GM21526 (cell line): ENCODE results near the gene MAIP1.
A peak's percentile ranks its signal among the peaks of the same experiment; 100 is the strongest.

Source experiments
- ATAC-seq: cut with Tn5 transposase; IDR thresholded peaks from one replicate; pipeline ENCODE4 v1.9.1; 2021; ENCODE audit warnings: moderate library complexity; ENCODE audit not compliant: unreplicated experiment, low FRiP score

The MAIP1 gene

DNA sequence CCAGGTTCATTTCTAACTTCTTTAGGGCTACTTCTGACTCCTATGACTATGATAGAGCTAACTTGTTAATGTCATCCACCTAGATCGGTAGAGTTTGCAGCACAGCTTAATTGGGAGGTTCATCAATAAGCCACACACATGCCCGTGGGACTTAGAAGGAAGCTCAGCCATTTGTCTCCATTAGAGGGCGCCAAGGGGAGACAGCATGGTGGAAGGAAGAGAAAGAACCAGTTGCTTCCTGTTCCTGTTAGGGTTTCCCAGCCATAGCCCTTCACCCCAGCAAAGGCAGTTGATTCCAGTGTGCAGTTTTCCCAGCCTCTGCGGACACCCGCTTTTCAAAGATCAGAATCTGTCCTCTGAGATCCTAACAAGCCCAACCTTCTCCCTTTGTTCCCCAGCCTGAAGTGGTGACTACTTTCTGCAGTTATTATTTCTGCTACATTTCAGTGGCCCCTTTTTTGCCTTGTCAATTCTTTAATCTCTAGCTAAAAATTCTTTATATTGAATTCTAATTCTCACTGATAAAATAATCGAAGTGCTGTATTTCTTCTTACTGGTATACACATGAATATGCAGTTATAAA is 30.3 kb downstream of the MAIP1 start:
- ATAC-seq, result peak; percentile 90

DNA sequence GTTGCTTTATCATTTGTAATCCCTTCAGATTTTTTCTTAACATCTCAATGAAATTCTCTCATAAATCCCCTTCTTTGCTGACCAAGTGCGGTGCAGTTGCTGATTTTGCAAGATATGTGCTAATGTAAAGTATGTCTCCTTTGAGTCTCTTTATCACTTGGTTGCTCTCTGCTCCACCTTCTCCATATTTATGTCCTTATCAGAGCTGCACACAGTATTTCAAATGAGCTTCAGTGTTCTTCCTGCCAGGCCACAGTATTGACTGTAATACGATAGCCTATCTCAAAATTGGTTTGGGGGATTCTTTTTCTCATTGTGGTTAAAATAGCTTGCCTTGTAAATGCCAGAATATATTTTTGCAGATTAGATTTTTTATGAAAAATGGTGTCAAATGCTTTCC is 32.2 kb downstream of the MAIP1 start:
- ATAC-seq, result no peak

DNA sequence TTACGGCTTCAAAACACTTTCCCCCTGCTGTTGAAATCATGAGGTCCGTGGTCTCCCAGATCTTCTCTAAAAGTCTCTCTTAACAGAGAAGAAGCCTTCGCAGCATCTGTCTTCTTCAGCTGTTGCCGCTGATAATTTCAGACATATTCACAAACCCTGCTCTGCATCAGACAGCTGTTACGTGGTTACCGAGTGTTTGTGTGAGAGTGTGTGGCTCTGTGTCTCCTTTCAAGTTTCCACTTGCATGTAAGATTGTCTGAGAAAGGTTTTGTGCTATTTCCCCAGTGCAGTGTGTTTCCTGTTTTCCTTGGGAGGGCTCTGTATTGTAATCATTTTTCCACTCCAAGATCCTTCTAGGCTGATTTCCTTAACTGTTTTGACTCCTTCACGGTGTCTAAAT is 32.8 kb downstream of the MAIP1 start:
- ATAC-seq, result no peak

DNA sequence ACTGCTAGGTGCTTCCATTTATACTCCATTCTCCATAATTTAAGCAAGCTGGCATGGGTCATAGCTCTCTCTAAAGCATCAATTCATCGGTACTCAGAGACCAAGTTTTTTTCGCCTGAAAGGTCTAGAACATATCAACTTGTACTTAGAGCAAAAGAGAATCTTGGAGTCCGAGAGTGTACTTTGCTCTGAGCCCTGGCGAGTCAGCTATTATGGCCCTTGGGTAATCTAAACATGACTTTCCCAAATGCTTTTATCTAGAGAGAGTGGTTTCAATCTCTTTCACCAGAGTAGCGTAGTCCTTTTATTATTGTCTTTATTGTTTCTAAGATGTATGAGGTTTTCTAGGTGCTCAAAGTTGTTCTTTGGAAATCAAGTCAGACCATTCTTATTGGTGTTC is 34.4 kb downstream of the MAIP1 start:
- ATAC-seq, result no peak

GRCh38 chr2:199991691-199992090 is 36.3 kb downstream of the MAIP1 start:
- no peak for ATAC-seq

DNA sequence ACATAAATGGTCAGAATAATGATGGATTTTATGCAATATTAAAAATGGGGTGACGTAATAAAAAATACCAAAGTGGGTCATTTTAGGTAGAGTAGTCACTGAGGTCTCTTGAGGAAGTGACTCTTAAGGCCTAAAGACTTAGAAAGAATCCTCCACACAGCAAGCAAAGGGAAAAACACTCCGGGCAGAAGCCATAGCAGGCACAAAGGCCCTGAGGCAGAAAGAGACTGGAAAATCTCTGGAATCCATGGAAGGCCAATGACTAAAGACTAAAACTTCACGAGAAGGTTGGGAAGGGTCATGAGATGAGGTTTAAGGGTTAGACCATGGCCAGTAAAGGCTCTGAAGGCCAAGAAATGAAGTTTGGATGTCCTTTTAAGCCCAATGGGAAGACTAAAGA is 36.9 kb downstream of the MAIP1 start:
- ATAC-seq, result no peak

- ATAC-seq, result no peak
These were observed 39.0 kb downstream of the MAIP1 start for GRCh38 chr2:199994371-199994770.

DNA sequence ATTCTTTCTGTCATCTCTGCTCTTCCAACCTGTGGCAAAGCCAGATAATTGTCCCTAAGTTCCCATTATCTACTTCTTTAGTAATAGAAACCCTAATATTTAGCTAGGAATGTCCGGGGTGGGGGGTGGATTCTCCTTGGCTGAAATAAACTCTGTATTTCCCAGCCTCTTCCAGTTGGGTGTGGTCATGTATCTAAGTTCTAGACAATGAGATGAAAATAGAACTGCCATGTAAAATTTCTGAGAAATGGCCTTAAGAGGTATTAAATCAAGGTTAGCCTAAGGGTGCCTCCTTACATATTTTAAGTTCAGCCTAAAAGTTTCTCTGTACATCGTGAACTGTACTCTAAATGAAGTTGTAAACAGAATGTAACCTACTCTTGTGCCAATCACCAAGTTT is 39.5 kb downstream of the MAIP1 start:
- ATAC-seq, result no peak

- ATAC-seq, result no peak
These were observed 41.9 kb downstream of the MAIP1 start for GRCh38 chr2:199997296-199997695.

- ATAC-seq, result no peak
These were observed 43.8 kb downstream of the MAIP1 start for GRCh38 chr2:199999166-199999565.

GRCh38 chr2:200000444-200001163 is 45.2 kb downstream of the MAIP1 start:
- ATAC-seq, result no peak

GRCh38 chr2:200003444-200003843 is 48.1 kb downstream of the MAIP1 start:
- no peak for ATAC-seq

DNA sequence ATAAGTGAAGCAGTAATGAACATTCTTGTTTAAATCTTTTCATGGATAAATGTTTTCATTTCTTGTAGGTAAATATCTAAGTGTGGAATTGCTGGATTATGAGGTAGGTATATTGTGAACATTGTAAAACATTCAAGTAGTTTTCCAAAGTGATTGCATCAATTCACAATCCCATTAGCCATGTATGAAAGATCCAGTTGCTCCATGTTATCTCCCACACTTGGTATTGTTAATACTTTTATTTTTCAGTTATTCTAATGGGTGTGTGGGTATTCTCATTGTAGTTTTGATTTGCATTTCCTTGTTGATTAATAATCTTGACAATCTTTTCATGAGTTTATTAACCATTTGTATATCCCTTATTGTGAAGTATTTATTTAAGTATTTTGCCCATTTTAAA is 50.3 kb downstream of the MAIP1 start:
- ATAC-seq, result no peak

DNA sequence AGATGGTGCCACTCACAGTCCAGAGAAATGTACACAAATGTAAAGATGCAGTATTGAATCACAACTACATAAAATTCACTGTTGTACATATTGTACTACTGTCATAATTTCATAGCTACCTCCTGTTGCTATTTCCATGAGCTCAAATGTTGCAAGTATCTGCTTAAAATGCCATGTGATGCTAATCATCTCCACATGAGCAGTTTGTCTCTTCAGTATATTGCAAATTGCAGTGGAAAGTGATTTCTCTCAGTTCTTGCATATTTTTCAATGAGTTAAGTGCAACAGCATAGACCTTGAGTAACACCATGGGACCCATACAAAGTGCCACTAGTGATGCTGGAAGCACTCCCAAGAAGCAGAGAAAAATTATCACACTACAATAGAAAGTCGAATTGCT is 51.9 kb downstream of the MAIP1 start:
- ATAC-seq, result no peak

GRCh38 chr2:200012401-200012800 is 57.0 kb downstream of the MAIP1 start:
- ATAC-seq, result no peak
